Hepatocyte (in vitro differentiated cells): ENCODE measurements around the gene KMT5B. TPM values are rescaled to one million over a fixed set of nuclear protein-coding genes. Genes with fewer than 3 reads are reported as not detected.

Source experiments
- DNase-seq: peaks from one replicate; pipeline ENCODE4 v3.0.0-alpha.2; 2016; ENCODE audit warnings: low spot score
- H2AFZ ChIP-seq: fragments of 200-600 bp; sonication (generic); 2 replicates; pipeline ENCODE4 v1.6.0; 2016; ENCODE audit warnings: antibody characterized with exemption, mild to moderate bottlenecking
- H3K27ac ChIP-seq: fragments of 200-600 bp; sonication (generic); 2 replicates; pipeline ENCODE4 v1.5.1; 2016; ENCODE audit warnings: mild to moderate bottlenecking
- H3K27me3 ChIP-seq: fragments of 200-600 bp; sonication (generic); 2 replicates; pipeline ENCODE4 v1.6.1; 2016
- H3K36me3 ChIP-seq: fragments of 200-600 bp; sonication (generic); replicated peaks from 2 replicates; pipeline ENCODE4 v1.5.1; 2016; ENCODE audit warnings: low read depth; ENCODE audit not compliant: insufficient read depth
- H3K4me1 ChIP-seq: fragments of 200-600 bp; sonication (generic); 2 replicates; pipeline ENCODE4 v1.5.1; 2016; ENCODE audit warnings: mild to moderate bottlenecking, moderate library complexity; ENCODE audit not compliant: insufficient read depth
- H3K4me2 ChIP-seq: fragments of 200-600 bp; sonication (generic); 2 replicates; pipeline ENCODE4 v1.6.0; 2016
- H3K4me3 ChIP-seq: fragments of 200-600 bp; sonication (generic); 2 replicates; pipeline ENCODE4 v1.5.1; 2016; ENCODE audit warnings: mild to moderate bottlenecking
- H3K79me2 ChIP-seq: fragments of 200-600 bp; sonication (generic); 2 replicates; pipeline ENCODE4 v1.6.0; 2017; ENCODE audit warnings: mild to moderate bottlenecking
- H3K9me2 ChIP-seq: fragments of 200-600 bp; sonication (generic); replicated peaks from 2 replicates; pipeline ENCODE4 v1.6.0; 2017; ENCODE audit warnings: mild to moderate bottlenecking; ENCODE audit not compliant: insufficient read depth
- H3K9me3 ChIP-seq: fragments of 200-600 bp; sonication (generic); 2 replicates; pipeline ENCODE4 v1.5.1; 2016; ENCODE audit warnings: low read depth, mild to moderate bottlenecking
- H4K20me1 ChIP-seq: fragments of 200-600 bp; sonication (generic); 2 replicates; pipeline ENCODE4 v1.6.0; 2016; ENCODE audit warnings: mild to moderate bottlenecking; ENCODE audit not compliant: insufficient read depth, poor library complexity, severe bottlenecking
- EZH2 ChIP-seq: fragments of 200-600 bp; sonication (generic); IDR thresholded peaks from 2 replicates; pipeline ENCODE4 v1.6.1; 2016; ENCODE audit warnings: antibody characterized with exemption, mild to moderate bottlenecking, borderline replicate concordance
- EZH2phosphoT487 ChIP-seq: fragments of 200-600 bp; sonication (generic); IDR thresholded peaks from one replicate; pipeline ENCODE4 v1.6.1; 2018; ENCODE audit warnings: antibody characterized with exemption, mild to moderate bottlenecking, low read depth, moderate library complexity; ENCODE audit not compliant: unreplicated experiment, severe bottlenecking
- WGBS: methylation state at CpG from one replicate; pipeline ENCODE4 v1.1.6; 2016; ENCODE audit warnings: low lambda C conversion rate; ENCODE audit errors: missing lambda C conversion rate; 5-methylcytosine and 5-hydroxymethylcytosine counted together
- polyA plus RNA-seq: library from polyadenylated mRNA; unstranded; fragments of >200 nt; fragmentation: Nextera tagmentation; extraction: Ambion mirVana; gene quantifications from 2 replicates; pipeline ENCODE4 v1.2.1, GENCODE V29; 2016
- total RNA-seq: library from RNA; depleted of rRNA; stranded (reverse); fragments of >200 nt; gene quantifications from 2 replicates; pipeline ENCODE4 v1.2.3, GENCODE V29; 2014
- TF ChIP-seq, protein P1 (sequence below): fragments of 200-600 bp; sonication (generic); IDR thresholded peaks from 2 replicates; pipeline ENCODE4 v1.5.1; 2016; ENCODE audit warnings: antibody characterized with exemption, mild to moderate bottlenecking; ENCODE audit not compliant: poor library complexity

Gene KMT5B
- total and polyA plus RNA-seq, 2 experiments from 2014 or later = 29.9 to 36.0 TPM

- Histone ChIP-seq H3K4me1 (peaks cover 18% of the 10 kb centered on the region), H3K27me3 (no peaks in the 10 kb centered on the region), H3K79me2 (peaks cover 95% of the 10 kb centered on the region), H3K9me2 (no peaks in the 10 kb centered on the region), H3K27ac (no peak overlapping the region), H3K4me3 (no peak overlapping the region), H3K9me3 (no peaks in the 10 kb centered on the region), H4K20me1 (peaks cover 97% of the 10 kb centered on the region), H3K4me2 (no peak overlapping the region), H2AFZ (no peak overlapping the region), H3K36me3 (no peaks in the 10 kb centered on the region)
- DNase-seq = no peak
- no peak for TF ChIP-seq EZH2phosphoT487
- TF ChIP-seq, protein P1, sequence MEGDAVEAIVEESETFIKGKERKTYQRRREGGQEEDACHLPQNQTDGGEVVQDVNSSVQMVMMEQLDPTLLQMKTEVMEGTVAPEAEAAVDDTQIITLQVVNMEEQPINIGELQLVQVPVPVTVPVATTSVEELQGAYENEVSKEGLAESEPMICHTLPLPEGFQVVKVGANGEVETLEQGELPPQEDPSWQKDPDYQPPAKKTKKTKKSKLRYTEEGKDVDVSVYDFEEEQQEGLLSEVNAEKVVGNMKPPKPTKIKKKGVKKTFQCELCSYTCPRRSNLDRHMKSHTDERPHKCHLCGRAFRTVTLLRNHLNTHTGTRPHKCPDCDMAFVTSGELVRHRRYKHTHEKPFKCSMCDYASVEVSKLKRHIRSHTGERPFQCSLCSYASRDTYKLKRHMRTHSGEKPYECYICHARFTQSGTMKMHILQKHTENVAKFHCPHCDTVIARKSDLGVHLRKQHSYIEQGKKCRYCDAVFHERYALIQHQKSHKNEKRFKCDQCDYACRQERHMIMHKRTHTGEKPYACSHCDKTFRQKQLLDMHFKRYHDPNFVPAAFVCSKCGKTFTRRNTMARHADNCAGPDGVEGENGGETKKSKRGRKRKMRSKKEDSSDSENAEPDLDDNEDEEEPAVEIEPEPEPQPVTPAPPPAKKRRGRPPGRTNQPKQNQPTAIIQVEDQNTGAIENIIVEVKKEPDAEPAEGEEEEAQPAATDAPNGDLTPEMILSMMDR = no peak
- no peak for TF ChIP-seq EZH2
- 76% methylated on average over 6 of the region's 6 CpGs for WGBS
Measured at GRCh38 chr11:68204402-68204801, 8.7 kb downstream of the KMT5B start.

DNA sequence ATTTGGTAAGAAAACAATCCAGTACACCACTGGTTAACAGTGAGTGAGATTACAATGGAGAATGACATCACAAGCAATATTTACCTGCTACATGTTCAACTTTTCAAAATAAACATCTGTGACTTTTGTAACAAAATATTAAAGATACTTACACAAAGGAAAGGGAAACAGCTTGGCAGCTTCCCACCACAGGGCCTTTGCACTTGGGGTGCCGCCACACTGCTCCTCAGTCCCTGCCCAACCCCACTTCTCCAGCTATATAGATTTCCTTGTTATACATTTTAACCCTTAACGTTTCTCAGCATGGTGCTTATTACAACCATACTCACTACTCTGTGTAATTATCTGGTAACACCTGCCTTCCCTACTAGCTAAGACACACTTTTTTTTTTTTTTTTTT is 10.9 kb downstream of the KMT5B start:
- Histone ChIP-seq H2AFZ (no peak overlapping the region), H3K4me3 (no peak overlapping the region), H3K36me3 (no peaks in the 10 kb centered on the region), H4K20me1 (peaks cover 99% of the 10 kb centered on the region), H3K27me3 (no peaks in the 10 kb centered on the region), H3K9me3 (no peaks in the 10 kb centered on the region), H3K4me2 (no peak overlapping the region), H3K4me1 (peaks cover 12% of the 10 kb centered on the region), H3K9me2 (no peaks in the 10 kb centered on the region), H3K27ac (no peak overlapping the region), H3K79me2 (peaks cover 98% of the 10 kb centered on the region)
- 100% methylated on average over 2 of the region's 2 CpGs for WGBS
- no peak for DNase-seq
- TF ChIP-seq EZH2 (no peak), EZH2phosphoT487 (no peak)
- TF ChIP-seq, protein P1 = no peak

GRCh38 chr11:68201492-68201891 is 11.6 kb downstream of the KMT5B start:
- Histone ChIP-seq H2AFZ (no peak overlapping the region), H3K4me3 (no peak overlapping the region), H3K79me2 (peaks cover 98% of the 10 kb centered on the region), H3K36me3 (no peaks in the 10 kb centered on the region), H3K27ac (no peak overlapping the region), H3K4me1 (peaks cover 12% of the 10 kb centered on the region), H4K20me1 (peaks cover 99% of the 10 kb centered on the region), H3K27me3 (no peaks in the 10 kb centered on the region), H3K9me2 (no peaks in the 10 kb centered on the region), H3K4me2 (no peak overlapping the region), H3K9me3 (no peaks in the 10 kb centered on the region)
- no peak for DNase-seq
- WGBS = 71% methylated on average over 4 of the region's 4 CpGs
- TF ChIP-seq, protein P1 = no peak
- TF ChIP-seq EZH2phosphoT487 = no peak
- no peak for TF ChIP-seq EZH2

DNA sequence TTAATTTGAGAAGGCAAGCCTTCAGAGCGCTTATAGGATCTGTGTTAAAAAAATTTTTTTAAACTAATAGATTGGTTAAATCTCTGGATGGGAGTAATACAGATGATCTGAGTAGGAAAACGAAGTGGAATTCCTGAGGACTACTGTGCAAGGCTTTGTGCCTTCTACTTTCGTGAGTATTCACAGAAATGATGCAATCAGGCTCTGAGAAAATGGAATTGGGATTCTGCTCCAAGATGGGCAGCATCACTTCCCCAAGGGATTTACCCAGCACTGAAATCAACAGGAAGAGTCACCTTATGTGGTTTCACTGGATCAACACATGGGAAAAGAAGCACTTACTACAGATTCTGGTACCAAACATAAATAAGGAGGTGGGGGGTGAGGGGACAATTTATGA is 12.5 kb downstream of the KMT5B start:
- Histone ChIP-seq H3K79me2 (peaks cover 100% of the 10 kb centered on the region), H3K36me3 (no peaks in the 10 kb centered on the region), H4K20me1 (peaks cover 100% of the 10 kb centered on the region), H3K9me3 (no peaks in the 10 kb centered on the region), H3K27me3 (no peaks in the 10 kb centered on the region), H3K27ac (no peak overlapping the region), H3K4me1 (peaks cover 12% of the 10 kb centered on the region), H3K4me2 (no peak overlapping the region), H2AFZ (no peak overlapping the region), H3K4me3 (no peak overlapping the region), H3K9me2 (no peaks in the 10 kb centered on the region)
- WGBS = 88% methylated on average over 3 of the region's 3 CpGs
- TF ChIP-seq, protein P1 = no peak
- no peak for TF ChIP-seq EZH2
- no peak for TF ChIP-seq EZH2phosphoT487
- DNase-seq = no peak
